ENCODE measurements around the gene PICK1.

The PICK1 gene

GRCh38 chr22:38107692-38108515 lies 50.7 kb downstream of the PICK1 start:
- TF ChIP-seq CTCF (IDR thresholded peaks at IDR 0.05) = no peak

DNA sequence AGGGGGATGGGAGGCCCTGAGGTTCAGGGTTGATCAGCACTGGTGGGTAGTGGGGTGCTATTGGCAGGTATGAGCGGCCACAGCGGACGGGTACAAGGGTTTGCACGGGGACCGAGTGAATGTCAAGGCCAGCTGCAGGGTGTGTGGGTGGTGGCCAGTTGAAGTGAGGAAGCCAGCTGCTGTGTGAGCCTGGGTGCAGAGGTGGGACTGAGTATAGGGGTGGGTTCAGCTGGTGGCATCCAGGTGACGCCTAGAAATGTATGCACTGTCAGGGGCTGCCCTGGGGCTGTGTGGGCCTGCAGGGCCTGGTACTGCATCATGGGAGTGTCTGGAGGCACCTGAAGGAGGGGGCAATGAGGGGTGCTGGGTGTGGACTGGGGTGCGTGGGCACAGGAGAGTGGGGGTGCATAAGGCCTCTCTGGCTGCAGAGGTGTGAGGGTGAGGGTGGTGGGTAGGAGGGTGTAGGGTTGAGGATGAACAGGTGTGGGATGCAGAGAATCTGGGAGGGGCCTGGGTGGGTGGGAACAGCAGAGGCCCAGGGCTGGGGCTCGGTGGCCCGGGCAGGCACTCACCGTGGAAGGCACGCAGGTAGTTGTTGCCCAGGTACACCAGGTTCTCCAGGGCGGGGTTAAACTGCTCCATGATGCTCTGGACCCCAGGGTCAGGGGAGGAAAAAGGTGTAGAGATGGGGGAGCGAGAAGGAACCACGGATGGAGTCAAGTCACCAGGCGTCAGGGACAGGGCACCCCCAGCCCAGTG lies 51.5 kb downstream of the PICK1 start:
- TF ChIP-seq CTCF (IDR thresholded peaks at IDR 0.05) = no peak

DNA sequence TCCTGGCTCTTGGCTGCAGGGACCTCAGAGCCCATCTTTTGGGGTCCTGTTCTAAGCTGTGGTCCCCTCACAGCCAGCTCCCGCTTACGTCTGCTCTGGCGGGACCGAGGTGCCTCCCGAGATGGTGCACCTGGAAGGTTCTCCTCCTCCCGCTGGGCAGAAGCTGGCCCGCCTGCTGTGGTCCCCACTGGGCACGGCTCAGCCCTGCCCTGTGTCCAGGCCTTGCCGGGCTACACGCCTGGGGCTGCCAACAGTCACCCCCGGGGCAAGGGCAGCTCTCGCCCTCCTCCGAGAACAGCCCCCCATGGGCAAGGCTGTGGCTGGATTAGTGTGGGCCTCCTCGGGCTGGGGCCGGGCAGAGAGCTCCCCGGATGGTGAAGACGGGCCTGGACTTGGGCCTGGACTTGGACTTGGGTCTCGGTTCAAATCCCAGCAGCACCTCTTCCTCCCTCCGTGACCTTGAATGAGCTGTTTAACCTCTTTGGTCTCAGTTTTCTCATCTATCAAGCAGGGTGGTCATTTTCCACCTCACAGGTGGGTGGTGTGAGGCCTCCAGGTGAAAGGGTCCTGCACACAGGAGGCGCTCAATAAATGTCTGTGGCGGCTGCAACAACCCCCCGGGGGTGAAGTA lies 52.3 kb downstream of the PICK1 start:
- no peak for TF ChIP-seq CTCF (IDR thresholded peaks at IDR 0.05)

- no peak for TF ChIP-seq CTCF (IDR thresholded peaks at IDR 0.05)
Measured at GRCh38 chr22:38110008-38110862, 53.0 kb downstream of the PICK1 start, which contains the start of gene BAIAP2L2. Gene BAIAP2L2, minus strand, starts transcription at chr22:38110684. Its CDS starts 159 bp downstream, at chr22:38110525.

DNA sequence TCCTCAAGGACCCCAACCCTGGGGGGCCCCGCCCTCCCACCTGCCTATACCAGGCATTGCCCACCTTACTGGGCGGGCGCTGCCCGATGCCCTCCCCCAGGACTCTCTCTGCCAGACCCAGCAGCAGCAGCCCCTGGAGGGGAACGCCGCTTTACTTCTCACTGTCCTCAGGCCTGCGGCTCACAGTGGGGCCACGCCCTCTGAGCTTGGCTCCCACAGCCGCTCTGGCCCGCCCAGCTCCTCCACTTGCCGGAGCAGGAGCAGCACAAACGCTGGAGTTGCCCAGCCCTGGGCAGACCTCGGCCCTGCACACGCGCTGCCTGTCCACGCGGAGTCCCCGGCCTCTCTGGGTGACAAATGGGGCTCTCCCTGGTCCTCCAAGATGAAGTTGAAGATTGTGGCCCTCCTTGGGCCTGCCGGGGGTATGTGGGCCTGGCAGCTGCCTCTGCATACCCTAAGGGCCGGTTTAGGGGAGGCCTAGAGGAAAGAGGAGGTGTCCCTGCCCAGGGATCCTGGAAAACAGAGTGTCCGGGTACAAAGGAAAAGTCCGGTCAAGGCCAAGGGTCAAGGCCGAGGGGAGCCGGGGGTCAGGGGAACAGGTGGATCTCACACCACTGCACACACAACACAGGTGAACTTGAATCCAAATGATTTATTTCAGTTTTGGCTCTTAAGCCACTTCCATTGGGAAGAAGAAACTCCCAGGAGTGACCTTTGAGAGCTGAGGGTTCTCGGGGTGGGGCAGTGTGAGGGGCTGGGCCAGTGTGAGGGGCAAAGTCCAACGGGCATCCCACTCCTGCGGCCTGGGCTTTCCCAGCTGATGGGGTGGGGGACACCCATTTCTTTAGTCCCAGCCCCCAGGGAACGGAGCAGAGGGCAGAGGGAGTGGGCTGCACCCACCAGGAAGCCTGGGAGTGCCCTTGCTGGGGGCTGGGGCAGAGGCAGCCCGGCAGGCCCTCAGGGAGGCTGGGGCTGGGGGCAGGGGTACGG lies 54.0 kb downstream of the PICK1 start:
- no peak for TF ChIP-seq CTCF (IDR thresholded peaks at IDR 0.05)

DNA sequence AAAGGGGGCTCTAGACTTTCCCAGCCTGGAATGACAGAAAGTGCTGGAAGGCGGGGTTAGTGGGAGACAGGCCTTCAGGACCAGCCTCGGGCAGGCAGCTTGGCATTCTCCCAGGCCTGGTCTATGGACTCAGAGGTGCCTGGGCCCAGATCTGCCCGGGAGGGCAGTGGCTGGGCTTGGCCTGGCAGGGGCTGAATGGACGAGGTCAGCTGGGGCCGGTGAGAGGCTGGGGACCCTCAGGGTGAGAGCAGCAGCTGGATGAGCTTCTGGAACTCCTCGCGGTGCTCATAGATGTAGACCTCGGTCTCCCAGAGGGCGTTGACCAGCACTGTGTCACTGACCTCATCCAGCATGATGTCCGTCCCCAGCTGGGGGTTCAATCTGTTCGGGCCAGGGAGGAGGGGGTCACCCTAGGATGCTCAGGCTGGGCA lies 54.7 kb downstream of the PICK1 start:
- TF ChIP-seq CTCF (IDR thresholded peaks at IDR 0.05) = no peak

Measured in LNCAP (cell line).